GM19438 (cell line): Measurements from ENCODE around the gene FSD1L.
"Not testable (repeated sequence)": the region's sequence is repeated elsewhere in the genome, so short reads cannot be mapped to it uniquely, and the experiment has no call there.

Experiments
- ATAC-seq: cut with Tn5 transposase; IDR thresholded peaks from one replicate; pipeline ENCODE4 v1.9.1; 2021; ENCODE audit warnings: low read depth; ENCODE audit not compliant: unreplicated experiment

The FSD1L gene

GRCh38 chr9:105475302-105475701 lies 27.5 kb downstream of the FSD1L start:
- no peak for ATAC-seq

DNA sequence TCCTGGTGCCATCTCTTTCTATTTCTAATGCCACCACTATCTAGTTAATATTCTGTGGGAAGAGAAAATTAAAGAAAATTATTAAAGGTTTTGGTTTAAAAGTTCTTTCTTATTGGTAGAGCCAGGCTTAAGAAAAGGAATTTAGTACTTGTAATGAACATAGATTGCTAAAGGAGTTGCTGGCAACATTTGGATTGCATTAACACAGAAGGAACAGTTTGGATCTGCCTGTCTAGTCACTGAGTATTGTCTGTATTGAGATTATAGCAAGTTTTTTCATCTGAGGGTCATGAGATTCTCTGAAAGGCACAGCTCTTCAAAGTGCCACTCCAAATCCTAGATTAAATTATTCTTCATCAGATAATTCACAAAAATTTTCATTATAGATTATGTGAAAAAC lies 32.0 kb downstream of the FSD1L start:
- no peak for ATAC-seq

GRCh38 chr9:105483618-105484017 lies 35.8 kb downstream of the FSD1L start:
- no peak for ATAC-seq

DNA sequence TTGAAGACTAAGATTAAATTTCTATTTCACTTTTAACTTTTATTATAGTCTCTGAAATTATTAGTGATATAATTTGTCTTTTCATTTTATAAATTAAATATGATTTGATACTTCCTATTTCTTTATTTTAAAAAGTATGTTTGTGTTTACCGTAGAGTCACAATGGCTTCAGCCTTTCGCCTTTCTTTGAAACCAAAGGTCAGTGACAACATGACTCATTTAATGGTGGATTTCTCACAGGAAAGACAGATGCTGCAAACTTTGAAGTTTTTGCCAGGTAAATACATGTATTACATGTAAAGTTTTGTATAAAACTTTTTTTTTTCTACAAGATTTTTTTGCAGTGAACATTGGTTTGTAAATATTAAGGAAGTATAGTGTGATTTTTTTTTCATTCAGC lies 36.4 kb downstream of the FSD1L start:
- no peak for ATAC-seq

- no peak for ATAC-seq
These were observed 37.3 kb downstream of the FSD1L start for GRCh38 chr9:105485131-105485530.

DNA sequence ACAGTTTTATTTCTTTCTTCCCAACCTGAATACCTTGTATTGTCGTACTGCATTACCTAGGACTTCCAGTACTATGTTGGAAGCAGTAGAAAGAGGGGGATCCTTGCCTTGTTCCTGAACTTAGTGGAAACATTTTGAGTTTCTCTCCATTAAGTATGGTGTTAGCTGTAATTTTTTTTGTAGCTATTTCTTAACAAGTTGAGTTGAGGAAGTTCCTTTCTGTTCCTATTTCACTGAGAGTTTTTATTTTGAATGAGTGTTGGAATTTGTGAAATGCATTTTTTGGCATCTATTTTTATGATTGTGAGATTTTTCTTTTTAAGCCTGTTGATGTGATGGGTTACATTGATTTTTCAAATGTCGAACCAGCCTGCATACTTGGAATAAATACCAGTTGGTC lies 49.0 kb downstream of the FSD1L start:
- no peak for ATAC-seq

DNA sequence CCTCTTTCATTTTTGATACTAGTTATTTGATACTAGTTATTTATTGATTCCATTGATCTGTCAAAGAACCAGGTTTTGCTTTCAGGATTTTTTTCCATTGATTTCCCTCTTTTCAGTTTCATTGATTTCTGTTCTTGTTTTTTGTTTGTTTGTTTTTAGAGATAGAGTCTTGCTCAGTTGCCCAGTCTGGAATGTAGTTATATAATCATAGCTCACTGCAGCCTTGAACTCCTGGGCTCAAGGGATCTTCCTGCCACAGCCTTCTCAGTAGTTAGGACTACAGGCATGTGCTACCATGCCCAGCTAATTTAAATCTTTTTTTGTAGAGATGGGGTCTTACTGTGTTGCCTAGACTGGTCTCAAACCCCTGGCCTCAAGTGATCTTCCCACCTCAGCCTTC lies 49.9 kb downstream of the FSD1L start:
- no peak for ATAC-seq

GRCh38 chr9:105500108-105500766 lies 52.4 kb downstream of the FSD1L start:
- ATAC-seq: peak; percentile 90

DNA sequence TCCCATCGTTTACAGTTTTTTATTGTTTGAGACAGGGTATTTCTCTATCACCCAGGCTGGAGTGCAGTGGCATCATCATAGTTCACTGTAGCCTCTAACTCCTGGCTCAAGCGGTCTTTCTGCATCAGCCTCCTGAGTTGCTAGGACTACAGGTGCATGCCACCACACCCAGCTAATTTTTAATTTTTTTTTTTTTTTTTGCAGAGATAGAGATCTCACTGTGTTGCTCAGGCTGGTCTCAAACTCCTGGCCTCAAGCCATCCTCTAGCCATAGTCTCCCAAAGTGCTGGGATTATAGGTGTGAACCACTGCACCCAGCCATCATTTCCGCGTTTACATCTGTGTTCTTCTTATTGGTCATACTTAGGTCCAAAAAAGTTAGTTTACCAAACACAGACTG lies 53.6 kb downstream of the FSD1L start:
- no peak for ATAC-seq

DNA sequence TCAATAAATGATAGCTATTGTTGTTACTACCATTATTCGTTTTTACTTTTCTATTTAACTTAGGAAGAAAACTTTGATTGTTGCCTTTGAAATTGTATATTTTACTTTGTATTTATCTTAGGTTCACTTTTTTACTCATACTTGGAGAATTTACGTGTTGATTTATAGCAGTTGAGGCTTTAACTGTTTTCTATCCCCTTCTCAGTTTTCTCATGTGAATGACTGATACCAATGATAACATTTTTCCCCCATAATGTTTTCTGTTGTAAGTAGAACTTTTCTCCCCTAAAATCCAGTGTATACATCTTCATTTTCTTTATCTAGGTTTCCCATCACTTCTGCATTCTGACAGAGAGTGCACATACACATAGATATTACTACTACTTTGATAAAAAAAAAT lies 54.4 kb downstream of the FSD1L start:
- ATAC-seq: no peak

DNA sequence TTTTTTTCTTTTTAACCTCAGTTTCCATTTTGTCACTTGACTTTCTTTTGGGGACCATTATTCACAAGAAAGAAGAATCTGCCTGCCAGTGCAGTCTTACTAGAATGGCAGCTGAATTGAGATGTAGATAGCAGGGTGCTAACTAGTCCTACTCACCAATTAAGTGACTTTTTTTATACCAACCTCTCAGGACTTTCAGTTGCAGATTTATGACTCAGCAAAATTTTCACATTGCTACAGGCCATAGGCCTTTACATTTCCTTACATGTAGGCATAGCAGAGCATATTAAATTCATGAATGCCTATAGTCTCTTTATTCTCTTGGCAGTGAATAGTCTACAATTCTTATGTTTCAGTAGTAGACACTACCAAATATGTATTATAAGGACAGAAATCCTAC lies 56.0 kb downstream of the FSD1L start:
- ATAC-seq: no peak

DNA sequence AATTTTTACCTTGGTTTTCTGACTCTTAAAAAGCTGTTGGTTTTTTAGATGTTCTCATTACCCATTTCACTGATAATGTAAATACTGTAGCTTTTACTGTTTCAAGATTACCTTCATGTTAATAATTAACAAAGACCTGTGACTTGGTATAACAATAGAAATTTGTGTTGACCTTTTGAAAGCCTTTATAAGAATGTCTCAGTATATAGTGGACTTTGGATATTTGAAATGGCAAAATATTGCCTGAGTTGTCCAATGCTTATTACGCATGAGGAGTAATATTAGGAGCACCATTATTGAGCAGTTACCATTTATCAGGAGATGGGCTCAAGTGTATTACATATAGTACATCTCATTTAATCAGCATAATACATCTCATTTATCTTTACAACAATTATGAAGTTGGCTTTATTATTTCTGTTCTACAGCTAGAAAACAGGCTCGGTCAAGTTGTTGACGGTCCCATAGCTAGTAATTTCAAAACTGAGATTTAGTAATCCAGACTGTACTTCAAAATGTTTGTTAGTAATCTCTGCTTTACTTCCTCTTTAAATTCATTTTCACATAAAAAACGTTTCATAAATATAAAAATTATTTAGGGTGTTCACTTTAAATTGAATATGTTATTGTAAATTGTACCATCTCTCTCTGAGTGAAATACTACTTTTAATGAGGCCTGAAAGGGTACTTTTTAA lies 59.4 kb downstream of the FSD1L start:
- no peak for ATAC-seq

DNA sequence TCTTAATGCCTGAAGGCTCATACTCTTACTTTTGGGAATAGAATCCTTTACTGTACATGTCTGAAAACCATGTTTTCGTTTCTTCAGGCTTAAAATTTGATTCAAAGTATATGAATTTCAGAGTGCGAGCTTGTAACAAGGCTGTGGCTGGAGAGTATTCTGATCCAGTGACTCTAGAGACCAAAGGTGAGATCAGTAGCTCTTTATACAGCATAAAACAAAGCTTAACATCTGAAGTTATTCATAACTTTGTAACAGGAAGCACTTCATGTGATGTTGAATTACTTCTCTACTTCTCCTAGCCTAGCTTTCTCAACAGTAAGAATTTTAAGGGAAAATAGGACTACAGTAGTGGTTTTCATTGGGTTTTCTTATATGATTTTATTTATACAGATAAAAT lies 60.7 kb downstream of the FSD1L start:
- no peak for ATAC-seq

- ATAC-seq: no peak
These were observed 62.2 kb downstream of the FSD1L start for GRCh38 chr9:105510024-105510423.

- no peak for ATAC-seq
These were observed 63.6 kb downstream of the FSD1L start for GRCh38 chr9:105511446-105511845.

GRCh38 chr9:105515811-105516413 lies 68.1 kb downstream of the FSD1L start:
- ATAC-seq: no peak

DNA sequence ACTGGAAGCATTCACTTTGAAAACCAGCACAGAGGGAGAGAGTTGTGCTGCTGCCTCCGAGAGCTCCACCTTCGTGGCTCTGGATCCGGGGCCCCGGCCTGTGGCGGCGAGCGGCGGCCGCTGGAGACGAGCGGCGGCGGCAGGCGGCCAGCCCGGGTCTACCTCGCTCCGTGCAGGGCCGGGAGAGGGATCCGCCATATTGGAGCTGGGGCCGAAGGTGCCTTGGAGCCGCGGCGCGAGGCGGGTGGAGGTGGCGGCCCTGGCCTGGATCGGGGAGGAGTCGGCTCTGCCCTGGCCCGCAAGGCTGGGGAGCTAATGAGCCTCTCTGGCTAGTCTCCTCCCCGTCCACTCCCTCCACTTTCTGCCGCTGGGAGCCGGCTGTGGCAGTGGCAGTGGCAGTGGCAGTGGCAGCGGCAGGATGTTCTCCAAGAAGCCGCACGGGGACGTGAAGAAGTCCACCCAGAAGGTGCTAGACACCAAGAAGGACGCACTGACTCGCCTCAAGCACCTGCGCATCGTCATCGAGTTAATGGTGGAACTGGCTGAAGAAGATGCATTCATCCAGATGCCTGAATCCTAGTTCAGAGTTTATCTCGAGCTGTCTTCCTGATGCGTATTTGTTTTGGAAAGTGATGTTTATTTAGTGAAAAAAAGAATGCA lies 72.0 kb downstream of the FSD1L start:
- peak; percentile 73 for ATAC-seq

- ATAC-seq: not testable (repeated sequence)
These were observed 73.2 kb downstream of the FSD1L start for GRCh38 chr9:105520992-105521391.

GRCh38 chr9:105522618-105523385 lies 75.0 kb downstream of the FSD1L start:
- peak; percentile 51 for ATAC-seq

- ATAC-seq: no peak
These were observed 83.7 kb downstream of the FSD1L start for GRCh38 chr9:105531530-105531929.
